Posterior cingulate gyrus (tissue), 11 donors: ENCODE measurements around the gene ZNF653.
"Not testable (repeated sequence)": the region's sequence is repeated elsewhere in the genome, so short reads cannot be mapped to it uniquely, and the experiment has no call there.

Experiments
- DNase-seq, 10 donors: peaks; one replicate each; pipeline versions ENCODE4 v3.0.0 to v3.0.0-alpha.2; 2020 to 2021; ENCODE audit warnings: mixed read lengths in 3 of 10
- intact Hi-C: fragments of 100-400 bp; cut with DNase I; formaldehyde crosslinking; loops from one replicate; pipeline ENCODE4 v1.15.1; 2023

Gene ZNF653

DNA sequence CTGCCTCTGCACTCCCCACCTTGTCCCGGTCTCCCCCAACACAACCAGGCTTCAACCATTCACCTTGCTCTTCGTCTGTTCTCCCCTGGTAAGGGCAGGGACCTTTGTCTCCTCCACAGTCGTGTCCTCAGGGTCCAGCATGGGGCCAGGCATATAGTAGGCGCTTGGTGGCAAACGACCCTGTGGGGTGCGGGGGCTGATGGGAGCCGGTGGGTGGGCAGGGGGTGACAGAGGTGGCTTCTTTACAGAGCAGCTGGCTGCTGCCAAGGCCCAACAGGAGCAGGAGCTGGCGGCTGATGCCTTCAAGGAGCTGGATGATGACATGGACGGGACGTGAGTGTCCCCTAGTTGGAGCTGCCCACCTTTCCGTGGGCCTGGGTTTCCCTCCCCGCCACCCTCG lies 60.5 kb downstream of the ZNF653 start:
- intact Hi-C loops = loop anchor here (5.0 to 10.0 kb wide), 2 partner anchors 63 to 310 kb away; partner anchors contain the start of gene EPOR
- no peak for DNase-seq

DNA sequence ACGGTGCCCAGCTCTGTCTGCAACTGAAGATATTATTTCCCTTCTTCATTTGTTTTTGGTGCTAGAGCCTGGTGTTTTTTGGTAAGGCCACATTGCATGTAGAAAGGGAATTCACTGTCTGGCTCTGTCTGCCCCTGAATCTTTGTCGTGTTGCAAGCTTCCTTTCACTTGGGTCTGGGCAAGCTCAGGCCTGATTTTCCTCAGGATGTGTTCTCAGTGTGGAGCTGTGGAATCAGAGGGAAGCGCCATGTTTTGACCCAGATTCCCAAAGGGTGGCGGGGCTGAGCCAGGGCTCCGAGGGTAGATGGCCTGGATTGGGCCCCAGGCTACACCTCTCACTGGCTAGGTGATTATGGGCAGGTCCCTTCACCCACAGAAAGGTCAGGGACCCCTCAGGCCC lies 61.6 kb downstream of the ZNF653 start:
- DNase-seq = no peak
- intact Hi-C loops = loop anchor here (10.0 kb wide), 1 partner anchor 309 kb away; no protein-coding TSS in a partner anchor

DNA sequence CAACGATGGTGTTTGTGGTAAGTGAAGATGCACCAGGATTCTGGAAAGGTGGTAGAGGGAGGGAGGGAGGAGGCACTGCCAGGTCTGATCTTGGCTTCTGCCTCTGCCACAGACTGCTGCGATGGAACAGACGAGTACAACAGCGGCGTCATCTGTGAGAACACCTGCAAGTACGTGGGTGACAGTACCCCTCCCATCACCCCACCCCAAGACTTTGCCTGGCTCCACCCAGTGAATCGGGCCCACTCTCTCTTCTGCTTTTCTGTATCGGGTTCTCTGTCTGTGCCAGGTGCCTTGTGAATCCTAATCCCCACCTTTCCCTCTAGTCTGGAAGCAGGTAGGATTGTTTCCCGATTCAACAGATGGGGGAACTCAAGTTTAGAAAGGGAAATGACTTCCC lies 67.7 kb downstream of the ZNF653 start:
- DNase-seq = no peak
- intact Hi-C loops = no loop called here

DNA sequence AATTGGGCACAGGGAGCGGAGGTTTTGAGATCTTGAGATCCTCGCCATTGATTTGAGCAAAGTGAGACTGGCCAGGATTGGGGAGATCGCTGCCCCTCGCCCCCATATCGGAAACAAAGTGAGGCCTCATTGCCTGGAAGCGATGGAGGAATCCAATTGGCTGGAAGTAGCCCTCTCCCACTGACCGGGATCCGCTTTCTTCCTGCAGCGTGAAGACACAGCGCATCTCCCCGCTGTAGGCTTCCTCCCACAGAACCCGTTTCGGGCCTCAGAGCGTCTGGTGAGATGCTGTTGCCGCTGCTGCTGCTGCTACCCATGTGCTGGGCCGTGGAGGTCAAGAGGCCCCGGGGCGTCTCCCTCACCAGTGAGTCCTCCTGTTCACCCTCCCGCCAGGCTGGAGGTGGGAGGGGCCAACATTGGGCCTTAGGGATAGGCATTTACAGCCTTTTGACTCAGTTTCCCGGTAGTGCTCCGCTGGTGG lies 69.8 kb downstream of the ZNF653 start:
- intact Hi-C loops = loop anchor here (2.0 kb wide), 1 partner anchor 47 kb away; no protein-coding TSS in a partner anchor
- no peak for DNase-seq

DNA sequence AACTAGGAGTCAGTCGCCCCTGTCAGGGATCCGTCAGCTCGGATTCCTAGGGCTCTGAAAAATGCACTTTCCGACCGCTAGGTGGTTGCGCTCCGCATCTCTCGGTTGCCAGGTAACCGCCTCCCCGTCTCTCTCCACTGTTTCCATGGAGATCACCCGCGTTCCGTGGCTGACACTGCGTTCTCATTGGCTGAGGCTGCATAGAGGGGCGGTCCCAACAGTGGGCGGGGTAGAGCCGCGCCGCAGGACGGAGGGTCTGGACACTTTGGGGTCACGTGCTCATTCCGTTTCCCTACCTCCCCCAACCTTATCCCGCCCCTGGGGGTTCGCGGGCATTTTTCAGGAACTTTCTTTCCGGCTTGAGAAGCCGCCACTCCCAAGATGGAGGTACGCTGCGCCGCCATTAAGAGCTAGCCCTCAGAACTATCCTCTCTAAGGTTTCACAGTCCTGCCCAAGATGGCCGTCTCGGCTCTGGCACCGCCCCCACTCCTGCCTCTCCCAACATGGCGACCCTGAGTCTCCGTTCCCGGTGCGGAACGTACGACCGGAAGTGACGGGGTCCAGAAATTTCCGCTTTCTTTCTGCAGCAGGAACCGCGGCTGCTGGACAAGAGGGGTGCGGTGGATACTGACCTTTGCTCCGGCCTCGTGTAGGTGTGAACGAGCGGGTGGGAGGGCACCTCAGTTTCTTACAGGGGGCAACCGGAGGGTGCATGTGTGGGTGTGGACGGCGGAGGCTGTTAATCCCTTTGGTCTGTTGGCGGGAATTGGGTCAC lies 70.4 kb downstream of the ZNF653 start, which contains the start of the genes ODAD3 and PRKCSH:
TSS of gene ODAD3 (minus strand) at position 65 of the 776 bp plus-strand sequence. CDS start 105 bp downstream, outside the sequence.
TSS of gene PRKCSH (plus strand) at position 579 of the 776 bp plus-strand sequence. CDS start 483 bp downstream, outside the sequence.
- intact Hi-C loops = loop anchor here (2.0 kb wide), 1 partner anchor 48 kb away; no protein-coding TSS in a partner anchor

DNA sequence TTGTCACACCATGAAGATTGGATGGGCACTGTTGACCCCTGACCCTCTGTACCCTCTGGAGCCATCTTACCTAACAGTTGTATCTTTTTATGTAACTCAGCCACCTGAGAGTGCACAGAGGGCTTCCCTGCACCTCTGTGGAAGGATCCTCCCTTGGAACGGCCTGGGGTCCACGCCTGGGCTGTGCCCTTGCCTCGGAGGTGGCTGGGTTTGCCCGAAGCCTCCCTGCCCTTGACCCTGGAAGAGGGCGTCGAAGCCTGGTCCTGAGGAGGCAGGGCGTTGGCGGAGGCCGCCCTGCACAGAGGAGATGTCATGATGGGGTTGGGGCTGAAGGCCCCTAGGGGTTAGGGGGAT lies 71.0 kb downstream of the ZNF653 start:
- intact Hi-C loops = loop anchor here (2.0 to 5.0 kb wide), 2 partner anchors 48 to 52 kb away; partner anchors contain the start of gene EPOR
- no peak for DNase-seq

More for the DNA sequence above, 70.4 kb downstream of the ZNF653 start, which contains the start of the genes ODAD3 and PRKCSH:
- DNase-seq = peak; percentile 99 to 100 (median 100)

DNA sequence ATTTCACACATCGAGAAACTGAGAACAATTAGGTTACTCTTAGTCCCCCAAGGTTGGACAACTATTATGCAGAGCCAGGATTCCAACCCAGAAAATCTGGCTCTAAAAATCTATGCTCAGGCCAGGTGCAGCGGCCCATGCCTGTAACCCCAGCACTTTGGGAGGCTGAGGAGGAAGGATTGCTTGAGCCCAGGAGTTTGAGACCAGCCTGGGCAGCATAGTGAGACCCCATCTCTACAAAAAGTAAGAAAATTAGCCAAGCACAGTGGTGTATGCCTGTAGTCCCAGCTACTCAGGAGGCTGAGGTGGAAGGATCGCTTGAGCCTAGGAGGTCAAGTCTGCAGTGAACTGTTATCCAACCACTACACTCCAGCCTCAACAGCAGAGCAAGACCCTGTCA lies 72.1 kb downstream of the ZNF653 start:
- intact Hi-C loops = loop anchor here (5.0 kb wide), 1 partner anchor 51 kb away; the partner anchor contains the start of gene EPOR
- not testable (repeated sequence) for DNase-seq
